HepG2 (cell line): Measurements from ENCODE around the gene KCTD19. TPM values are rescaled to one million over a fixed set of nuclear protein-coding genes. Genes with fewer than 3 reads are reported as not detected.

Experiments
- TEAD3 ChIP-seq: optimal IDR thresholded peaks from 2 replicates; pipeline ENCODE3; 2016; ENCODE audit warnings: borderline replicate concordance
- ZNF570 ChIP-seq: sonication (generic); formaldehyde crosslinking; IDR thresholded peaks from 2 replicates; pipeline ENCODE4 v1.4.0; 2020; ENCODE audit warnings: mild to moderate bottlenecking, missing genetic modification reagents, borderline replicate concordance
- polyA plus RNA-seq, 8 experiments: library from polyadenylated mRNA; depleted of rRNA in 3 of 8; stranded (reverse) in 7 of 8; unstranded in 1 of 8; fragments of >200 nt; fragmentation: Illumina TruSeq in 4 of 8; extraction: Trizol in 4 of 8; gene quantifications; 2 replicates each; pipeline versions ENCODE4 v1.2.1 to v1.2.3, GENCODE V29; 2011 to 2016; ENCODE audit warnings: low read depth in 4 of 8, missing spikeins in 1 of 8, mixed read lengths in 1 of 8; ENCODE audit not compliant: insufficient read depth in 1 of 8
- total RNA-seq, 5 experiments: library from RNA; depleted of rRNA; stranded (reverse); fragments of >200 nt; fragmentation: Illumina TruSeq; extraction: Trizol; gene quantifications; 2 replicates each; pipeline ENCODE4 v1.2.3, GENCODE V29; 2016; ENCODE audit warnings: low read depth in 1 of 5
- TF ChIP-seq, protein P1 (sequence below), 2 experiments: sonication (generic) in 1 of 2; formaldehyde crosslinking in 1 of 2; IDR thresholded peaks; 2 replicates each; pipeline versions ENCODE4 v1.4.0 to v1.6.1; 2016 to 2020; ENCODE audit warnings: borderline replicate concordance in 1 of 2, low read depth in 1 of 2, mild to moderate bottlenecking in 1 of 2, missing genetic modification reagents in 1 of 2
- TF ChIP-seq, protein P2 (sequence below): sonication (generic); formaldehyde crosslinking; IDR thresholded peaks from 2 replicates; pipeline ENCODE4 v1.5.0; 2020; ENCODE audit warnings: mild to moderate bottlenecking, missing genetic modification reagents

KCTD19 gene
- total and polyA plus RNA-seq, 2 of the 13 experiments (the other 11 are each of a cell fraction or from before 2014, with no cell fraction given): not detected

DNA sequence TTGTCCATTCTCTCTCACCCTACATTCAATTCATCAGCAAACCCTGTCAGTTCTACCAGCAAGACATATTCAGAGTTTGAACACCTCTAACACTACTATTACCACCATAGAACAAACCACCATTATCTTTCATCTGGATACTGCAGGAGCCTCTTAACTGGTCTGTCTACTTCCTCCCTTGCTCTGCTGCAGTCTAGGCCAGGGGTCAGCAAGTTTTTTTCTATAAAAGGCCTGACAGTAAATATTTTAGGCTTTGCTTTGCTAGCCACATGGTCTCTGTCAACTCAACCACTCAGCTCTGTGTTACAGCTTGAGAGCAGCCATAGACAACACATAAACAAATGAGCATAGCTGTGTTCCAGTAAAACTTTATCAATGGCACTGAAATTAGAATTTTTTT is 13.8 kb downstream of the KCTD19 start (continued):
- TF ChIP-seq, protein P1, sequence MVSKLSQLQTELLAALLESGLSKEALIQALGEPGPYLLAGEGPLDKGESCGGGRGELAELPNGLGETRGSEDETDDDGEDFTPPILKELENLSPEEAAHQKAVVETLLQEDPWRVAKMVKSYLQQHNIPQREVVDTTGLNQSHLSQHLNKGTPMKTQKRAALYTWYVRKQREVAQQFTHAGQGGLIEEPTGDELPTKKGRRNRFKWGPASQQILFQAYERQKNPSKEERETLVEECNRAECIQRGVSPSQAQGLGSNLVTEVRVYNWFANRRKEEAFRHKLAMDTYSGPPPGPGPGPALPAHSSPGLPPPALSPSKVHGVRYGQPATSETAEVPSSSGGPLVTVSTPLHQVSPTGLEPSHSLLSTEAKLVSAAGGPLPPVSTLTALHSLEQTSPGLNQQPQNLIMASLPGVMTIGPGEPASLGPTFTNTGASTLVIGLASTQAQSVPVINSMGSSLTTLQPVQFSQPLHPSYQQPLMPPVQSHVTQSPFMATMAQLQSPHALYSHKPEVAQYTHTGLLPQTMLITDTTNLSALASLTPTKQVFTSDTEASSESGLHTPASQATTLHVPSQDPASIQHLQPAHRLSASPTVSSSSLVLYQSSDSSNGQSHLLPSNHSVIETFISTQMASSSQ (IDR thresholded peaks at IDR 0.05; ENCODE audit: low read depth): no peak
- TF ChIP-seq, protein P1 (CRISPR knock-in tag; IDR thresholded peaks at IDR 0.05; ENCODE audit: borderline replicate concordance): no peak
- TF ChIP-seq, protein P2, sequence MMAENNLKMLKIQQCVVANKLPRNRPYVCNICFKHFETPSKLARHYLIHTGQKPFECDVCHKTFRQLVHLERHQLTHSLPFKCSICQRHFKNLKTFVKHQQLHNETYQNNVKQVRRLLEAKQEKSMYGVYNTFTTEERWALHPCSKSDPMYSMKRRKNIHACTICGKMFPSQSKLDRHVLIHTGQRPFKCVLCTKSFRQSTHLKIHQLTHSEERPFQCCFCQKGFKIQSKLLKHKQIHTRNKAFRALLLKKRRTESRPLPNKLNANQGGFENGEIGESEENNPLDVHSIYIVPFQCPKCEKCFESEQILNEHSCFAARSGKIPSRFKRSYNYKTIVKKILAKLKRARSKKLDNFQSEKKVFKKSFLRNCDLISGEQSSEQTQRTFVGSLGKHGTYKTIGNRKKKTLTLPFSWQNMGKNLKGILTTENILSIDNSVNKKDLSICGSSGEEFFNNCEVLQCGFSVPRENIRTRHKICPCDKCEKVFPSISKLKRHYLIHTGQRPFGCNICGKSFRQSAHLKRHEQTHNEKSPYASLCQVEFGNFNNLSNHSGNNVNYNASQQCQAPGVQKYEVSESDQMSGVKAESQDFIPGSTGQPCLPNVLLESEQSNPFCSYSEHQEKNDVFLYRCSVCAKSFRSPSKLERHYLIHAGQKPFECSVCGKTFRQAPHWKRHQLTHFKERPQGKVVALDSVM (CRISPR knock-in tag): no peak
- TF ChIP-seq ZNF570 (no peak), TEAD3 (CRISPR knock-in tag) (no peak)
